HepG2 (cell line): ENCODE results near the gene IQGAP3. TPM values are rescaled to one million over a fixed set of nuclear protein-coding genes. Genes with fewer than 3 reads are reported as not detected.
A peak's percentile ranks its signal among the peaks of the same experiment; 100 is the strongest.

Source experiments
- ATAC-seq: fragments of 200-7000 bp; cut with Tn5 transposase; 3 replicates; pipeline ENCODE4 v1.9.1; 2020; ENCODE audit warnings: mild to moderate bottlenecking, moderate library complexity
- BruUV-seq: library from RNA; stranded (reverse); fragments of 400-500 nt; replicated peaks from 2 replicates; lab custom pipeline; 2021; lab: Mats Ljungman, UMichigan
- CTCF ChIA-PET: fragments of 300-600 bp; formaldehyde crosslinking; extraction: SDS; loops from one replicate; lab custom pipeline; 2021; ENCODE audit warnings: low total read pairs, inconsistent platforms, low intra/inter-chr PET ratio; lab: Yijun Ruan, JAX
- POLR2A ChIA-PET: fragments of 350-600 bp; sonication (Branson Sonifier 250); formaldehyde crosslinking; loops from one replicate; lab custom pipeline; 2020; ENCODE audit warnings: antibody characterized with exemption, inconsistent platforms; lab: Yijun Ruan, JAX
- DNase-seq: peaks from one replicate; pipeline ENCODE4 v3.0.0-alpha.2; 2015; ENCODE audit warnings: low spot score
- FAIRE-seq: peaks from 3 replicates; lab custom pipeline; 2011; peaks lifted over from hg19 to GRCh38; lab: Jason Lieb, UNC
- H2AFZ ChIP-seq: one replicate; pipeline ENCODE4 v1.6.1; 2011; ENCODE audit warnings: low read length, inconsistent platforms
- H3K27ac ChIP-seq: fragments of 300-600 bp; 3 replicates; pipeline ENCODE4 v1.8.0; 2011; ENCODE audit warnings: mixed run types, mild to moderate bottlenecking, mixed read lengths, low read length, inconsistent platforms; ENCODE audit not compliant: insufficient read depth; ENCODE audit errors: extremely low read length
- H3K27me3 ChIP-seq, 2 experiments: fragments of 200-600 bp in 1 of 2; 2 replicates in 1 of 2; 3 replicates in 1 of 2; pipeline versions ENCODE4 v1.6.0 to v1.8.0; 2011; ENCODE audit warnings: low read length in 2 of 2, mild to moderate bottlenecking in 2 of 2, moderate library complexity in 2 of 2, inconsistent platforms in 1 of 2; ENCODE audit not compliant: insufficient read depth in 2 of 2, control insufficient read depth in 1 of 2
- H3K36me3 ChIP-seq, 2 experiments: fragments of 200-600 bp in 1 of 2; replicated peaks in 1 of 2; 2 replicates in 1 of 2; 3 replicates in 1 of 2; pipeline versions ENCODE4 v1.5.1 to v1.8.0; 2011; ENCODE audit warnings: low read length in 2 of 2, inconsistent platforms in 1 of 2; ENCODE audit not compliant: insufficient read depth in 2 of 2, control insufficient read depth in 1 of 2
- H3K4me1 ChIP-seq: 2 replicates; pipeline ENCODE4 v1.5.1; 2012; ENCODE audit warnings: low read length, inconsistent platforms; ENCODE audit not compliant: insufficient read depth
- H3K4me2 ChIP-seq: 2 replicates; pipeline ENCODE4 v1.6.0; 2011; ENCODE audit warnings: low read depth, low read length, inconsistent platforms
- H3K4me3 ChIP-seq, 3 experiments: fragments of 200-600 bp in 1 of 3; sonication (generic), shearing (Covaris generic) in 1 of 3; replicated peaks in 1 of 3; 2 replicates each; pipeline ENCODE4 v1.5.1; 2011 to 2016; ENCODE audit warnings: low read length in 3 of 3, inconsistent platforms in 2 of 3, low read depth in 2 of 3, mild to moderate bottlenecking in 2 of 3, control low read depth in 1 of 3, mixed read lengths in 1 of 3; ENCODE audit not compliant: insufficient read depth in 1 of 3
- H3K79me2 ChIP-seq: one replicate; pipeline ENCODE4 v1.6.1; 2011; ENCODE audit warnings: low read length, inconsistent platforms; ENCODE audit not compliant: insufficient read depth
- H3K9ac ChIP-seq: 2 replicates; pipeline ENCODE4 v1.6.0; 2011; ENCODE audit warnings: mild to moderate bottlenecking, low read depth, low read length, inconsistent platforms; ENCODE audit not compliant: insufficient read depth
- H3K9me3 ChIP-seq: 2 replicates; pipeline ENCODE4 v1.5.1; 2012; ENCODE audit warnings: mild to moderate bottlenecking, low read length
- H4K20me1 ChIP-seq: 2 replicates; pipeline ENCODE4 v1.6.0; 2011; ENCODE audit warnings: inconsistent platforms, mild to moderate bottlenecking, low read length, moderate library complexity; ENCODE audit not compliant: insufficient read depth
- ARID4A ChIP-seq: sonication (generic); formaldehyde crosslinking; IDR thresholded peaks from 2 replicates; pipeline ENCODE4 v1.5.0; 2020; ENCODE audit warnings: mild to moderate bottlenecking, missing genetic modification reagents, borderline replicate concordance
- NKX3-1 ChIP-seq: sonication (generic); formaldehyde crosslinking; IDR thresholded peaks from 2 replicates; pipeline ENCODE4 v1.5.0; 2020; ENCODE audit warnings: missing genetic modification reagents
- NR2F6 ChIP-seq, 2 experiments: IDR thresholded peaks; 2 replicates each; pipeline ENCODE4 v1.6.1; 2016; ENCODE audit warnings: antibody characterized with exemption in 1 of 2, mild to moderate bottlenecking in 1 of 2
- PHF8 ChIP-seq: sonication (generic); formaldehyde crosslinking; IDR thresholded peaks from 2 replicates; pipeline ENCODE4 v1.5.0; 2020; ENCODE audit warnings: missing genetic modification reagents
- RFX1 ChIP-seq: fragments of 450-650 bp; IDR thresholded peaks from 2 replicates; pipeline ENCODE4 v1.6.1; 2017
- SPEN ChIP-seq: sonication (generic); formaldehyde crosslinking; IDR thresholded peaks from 2 replicates; pipeline ENCODE4 v1.5.1; 2020; ENCODE audit warnings: low read depth, mild to moderate bottlenecking, missing genetic modification reagents
- TARDBP ChIP-seq: sonication (generic); formaldehyde crosslinking; IDR thresholded peaks from 2 replicates; pipeline ENCODE4 v1.8.0; 2022; ENCODE audit warnings: mild to moderate bottlenecking, missing genetic modification reagents
- ZBTB25 ChIP-seq: IDR thresholded peaks from 2 replicates; pipeline ENCODE4 v1.6.1; 2018; ENCODE audit warnings: missing genetic modification reagents
- ZFX ChIP-seq: sonication (generic); formaldehyde crosslinking; IDR thresholded peaks from 2 replicates; pipeline ENCODE4 v1.4.0; 2020; ENCODE audit warnings: mild to moderate bottlenecking, low read depth, missing genetic modification reagents, moderate library complexity
- ZFY ChIP-seq: sonication (generic); formaldehyde crosslinking; IDR thresholded peaks from 2 replicates; pipeline ENCODE4 v1.4.0; 2020; ENCODE audit warnings: missing genetic modification reagents
- ZMYM4 ChIP-seq: sonication (generic); formaldehyde crosslinking; IDR thresholded peaks from 2 replicates; pipeline ENCODE4 v1.8.1; 2023; ENCODE audit warnings: mild to moderate bottlenecking, missing genetic modification reagents
- ZNF3 ChIP-seq: IDR thresholded peaks from 2 replicates; pipeline ENCODE4 v1.7.0; 2017; ENCODE audit warnings: inconsistent platforms
- ZNF430 ChIP-seq: sonication (generic); formaldehyde crosslinking; IDR thresholded peaks from 2 replicates; pipeline ENCODE4 v1.9.0; 2021; ENCODE audit warnings: mild to moderate bottlenecking, missing genetic modification reagents
- ZNF687 ChIP-seq: sonication (generic); formaldehyde crosslinking; IDR thresholded peaks from 2 replicates; pipeline ENCODE4 v1.5.1; 2020; ENCODE audit warnings: mild to moderate bottlenecking, missing genetic modification reagents, moderate library complexity
- WGBS: methylation state at CpG from one replicate; pipeline ENCODE4 v1.1.6; 2017; ENCODE audit warnings: low lambda C conversion rate; 5-methylcytosine and 5-hydroxymethylcytosine counted together
- in situ Hi-C: cut with HindIII; loops from 2 replicates; pipeline ENCODE4 v1.10.0; 2017; ENCODE audit warnings: low pct_unique_long_range_greater_than_20kb; ENCODE audit not compliant: extremely low pct_ligation_motif_present
- intact Hi-C: fragments of 100-400 bp; cut with micrococcal nuclease; formaldehyde crosslinking; loops from one replicate; pipeline ENCODE4 v1.10.0; 2022; ENCODE audit not compliant: unreplicated experiment
- polyA plus RNA-seq, 8 experiments: library from polyadenylated mRNA; depleted of rRNA in 3 of 8; stranded (reverse) in 7 of 8; unstranded in 1 of 8; fragments of >200 nt; fragmentation: Illumina TruSeq in 4 of 8; extraction: Trizol in 4 of 8; gene quantifications; 2 replicates each; pipeline versions ENCODE4 v1.2.1 to v1.2.3, GENCODE V29; 2011 to 2016; ENCODE audit warnings: low read depth in 4 of 8, missing spikeins in 1 of 8, mixed read lengths in 1 of 8; ENCODE audit not compliant: insufficient read depth in 1 of 8
- total RNA-seq, 5 experiments: library from RNA; depleted of rRNA; stranded (reverse); fragments of >200 nt; fragmentation: Illumina TruSeq; extraction: Trizol; gene quantifications; 2 replicates each; pipeline ENCODE4 v1.2.3, GENCODE V29; 2016; ENCODE audit warnings: low read depth in 1 of 5

Gene IQGAP3
- total and polyA plus RNA-seq, 2 of the 13 experiments (the other 11 are each of a cell fraction or from before 2014, with no cell fraction given) = 13.5 to 14.1 TPM

- Histone ChIP-seq H3K27me3 (peaks cover 6 to 39% of the 10 kb centered on the region in 2 experiments; a peak in 4 of 5 replicates), H3K9me3 (no peaks in the 10 kb centered on the region), H3K36me3 (no peaks in the 10 kb centered on the region), H3K4me2 (peak overlapping the region; percentile 72), H3K79me2 (no peaks in the 10 kb centered on the region), H3K9ac (peak overlapping the region; percentile 58), H3K27ac (no peak overlapping the region), H4K20me1 (no peaks in the 10 kb centered on the region), H2AFZ (peak overlapping the region; percentile 77), H3K4me1 (0 out of 2 replicates have a peak, but pooled peaks cover 14% of the 10 kb centered on the region), H3K4me3 (peak overlapping the region in 2 of 3 experiments; percentile 2 to 50; a peak in 3 of 6 replicates)
- 32% methylated on average over 15 of the region's 21 CpGs for WGBS
- ChIA-PET POLR2A (interaction anchor here (1.0 to 1.6 kb wide), 4 partner anchors 10 to 125 kb away, joined by 3 to 10 read pairs (median 6); partner anchors contain the start of gene NAXE), CTCF (interaction anchor here (5.8 kb wide), 1 partner anchor 26 kb away, joined by 86 read pairs; no protein-coding TSS in a partner anchor)
- in situ Hi-C loops (no loop called here), intact Hi-C loops (loop anchor here (5.0 kb wide), 1 partner anchor 80 kb away; the partner anchor contains the start of gene MEF2D)
- BruUV-seq = no TSS peak
- ATAC-seq = peak; percentile 56
- no peak for FAIRE-seq
- DNase-seq = no peak
- TF ChIP-seq TARDBP (no peak), NKX3-1 (CRISPR knock-in tag) (no peak), ZMYM4 (0 out of 2 replicates have a peak, but pooled peaks have one; percentile 25), ZNF687 (CRISPR knock-in tag) (peak; percentile 71), ZFX (CRISPR knock-in tag) (peak; percentile 95), ZFY (CRISPR knock-in tag) (peak; percentile 84), ZNF430 (CRISPR knock-in tag) (no peak), ARID4A (CRISPR knock-in tag) (0 out of 2 replicates have a peak, but pooled peaks have one; percentile 28), RFX1 (no peak), PHF8 (CRISPR knock-in tag) (peak; percentile 44), NR2F6 (IDR thresholded peaks at IDR 0.05) (no peak), NR2F6 (CRISPR knock-in tag; IDR thresholded peaks at IDR 0.05) (no peak), SPEN (CRISPR knock-in tag) (peak; percentile 15; the same call in 1 of the 2 replicates), ZNF3 (CRISPR knock-in tag) (no peak), ZBTB25 (CRISPR knock-in tag) (no peak)
Measured at GRCh38 chr1:156581661-156582387, 9.5 kb upstream of the IQGAP3 start.
